Activated CD8-positive, alpha-beta memory T cell treated with anti-CD3 and anti-CD28 coated beads for 4 hours (primary cell): ENCODE data around the gene PIH1D1.

Source experiments
- DNase-seq, 2 donors: peaks; one replicate each; pipeline ENCODE4 v3.0.0-alpha.2; 2020; ENCODE audit warnings: low read depth in 2 of 2

Gene PIH1D1

DNA sequence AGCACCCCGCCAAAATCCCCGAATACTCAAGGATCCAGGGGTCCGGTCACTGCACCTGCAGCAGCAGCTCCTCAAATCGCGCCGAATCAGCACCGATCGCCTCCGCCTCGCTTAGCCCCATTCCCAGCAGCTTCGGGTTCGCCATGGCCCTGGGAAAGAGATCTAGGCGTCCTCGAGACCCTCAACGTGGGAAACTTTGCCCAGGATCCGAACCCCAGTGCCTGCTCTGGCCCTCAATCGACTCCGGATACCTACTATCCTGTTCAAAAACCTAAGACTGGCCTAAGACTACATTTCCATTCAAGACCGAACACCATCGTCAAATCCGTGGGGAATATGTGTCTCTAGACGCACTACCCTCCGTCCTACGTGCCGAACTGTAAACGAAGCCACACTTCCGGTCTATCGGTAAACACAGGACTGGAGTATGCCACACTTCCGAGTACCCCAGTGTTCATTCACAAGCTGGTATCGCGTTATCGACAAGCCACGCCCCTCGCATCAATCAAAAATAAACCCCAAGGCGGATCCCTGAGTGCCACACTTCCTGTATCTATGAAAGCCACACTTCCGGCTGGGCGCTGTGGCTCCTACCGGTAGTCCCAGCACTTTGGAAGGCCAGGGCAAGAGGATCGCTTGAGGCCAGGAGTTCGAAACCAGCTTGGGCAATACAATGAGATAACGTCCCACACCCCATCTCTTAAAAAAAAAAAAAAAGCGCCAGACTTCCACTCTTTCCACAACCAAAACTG is at the start of gene PIH1D1:
Gene PIH1D1 (minus strand): TSS at position 385 of the 752 bp plus-strand sequence. CDS start 240 bp downstream, at position 145.
- DNase-seq, result peak; percentile 87 to 92

DNA sequence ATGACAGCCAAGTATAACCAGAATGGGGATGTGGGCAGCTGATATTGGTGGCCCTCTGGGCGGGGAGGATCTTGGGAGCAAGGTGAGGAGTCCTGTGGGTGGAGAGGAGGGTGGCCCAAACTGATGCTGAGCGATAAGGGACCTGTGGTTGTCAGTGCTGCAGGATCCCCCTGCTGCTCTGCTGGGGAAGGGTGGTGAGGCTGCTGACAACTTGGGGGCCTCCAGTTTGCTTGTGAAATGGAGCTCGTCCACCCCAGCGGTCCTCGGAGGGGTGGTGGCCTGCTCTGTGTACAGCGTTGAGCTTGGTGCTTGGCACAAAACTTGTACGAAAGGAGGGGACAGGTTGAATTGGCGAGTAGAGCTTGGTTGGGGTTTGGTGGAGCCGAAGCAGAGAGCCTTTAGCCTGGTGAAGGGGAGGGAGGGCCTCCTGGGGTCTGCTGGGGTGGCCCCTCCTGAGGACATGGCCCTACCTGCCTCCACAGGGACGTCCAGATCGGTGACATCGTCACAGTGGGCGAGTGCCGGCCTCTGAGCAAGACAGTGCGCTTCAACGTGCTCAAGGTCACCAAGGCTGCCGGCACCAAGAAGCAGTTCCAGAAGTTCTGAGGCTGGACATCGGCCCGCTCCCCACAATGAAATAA is 47.5 kb upstream of the PIH1D1 start:
- no peak for DNase-seq

DNA sequence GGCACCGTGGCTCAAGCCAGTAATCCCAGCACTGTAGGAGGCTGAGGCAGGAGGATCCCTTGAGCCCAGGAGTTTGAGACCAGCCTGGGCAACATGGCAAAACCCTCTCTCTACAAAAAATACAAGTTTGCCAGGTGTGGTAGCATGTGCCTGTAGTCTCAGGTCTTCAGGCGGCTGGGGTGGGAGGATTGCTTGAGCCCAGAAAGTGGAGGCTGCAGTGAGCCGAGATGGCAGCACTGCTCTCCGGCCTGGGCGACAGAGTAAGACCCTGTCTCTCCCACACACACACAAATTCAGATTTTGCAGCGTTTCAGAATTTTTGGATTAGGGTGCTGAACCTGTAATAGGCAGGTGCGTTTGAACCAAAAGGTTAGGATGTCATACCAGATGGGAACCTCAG is 46.9 kb upstream of the PIH1D1 start:
- no peak for DNase-seq

DNA sequence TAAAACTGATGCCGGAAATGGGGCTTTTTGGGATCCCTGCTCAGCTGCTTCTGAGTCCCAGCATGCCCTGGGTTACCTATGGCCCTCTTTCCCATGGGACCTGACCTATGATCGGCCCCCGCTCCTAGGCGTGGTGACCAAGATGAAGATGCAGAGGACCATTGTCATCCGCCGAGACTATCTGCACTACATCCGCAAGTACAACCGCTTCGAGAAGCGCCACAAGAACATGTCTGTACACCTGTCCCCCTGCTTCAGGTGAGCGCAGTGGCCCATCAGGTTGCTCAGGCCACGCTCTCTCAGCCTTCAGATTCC is 46.1 kb upstream of the PIH1D1 start:
- no peak for DNase-seq

DNA sequence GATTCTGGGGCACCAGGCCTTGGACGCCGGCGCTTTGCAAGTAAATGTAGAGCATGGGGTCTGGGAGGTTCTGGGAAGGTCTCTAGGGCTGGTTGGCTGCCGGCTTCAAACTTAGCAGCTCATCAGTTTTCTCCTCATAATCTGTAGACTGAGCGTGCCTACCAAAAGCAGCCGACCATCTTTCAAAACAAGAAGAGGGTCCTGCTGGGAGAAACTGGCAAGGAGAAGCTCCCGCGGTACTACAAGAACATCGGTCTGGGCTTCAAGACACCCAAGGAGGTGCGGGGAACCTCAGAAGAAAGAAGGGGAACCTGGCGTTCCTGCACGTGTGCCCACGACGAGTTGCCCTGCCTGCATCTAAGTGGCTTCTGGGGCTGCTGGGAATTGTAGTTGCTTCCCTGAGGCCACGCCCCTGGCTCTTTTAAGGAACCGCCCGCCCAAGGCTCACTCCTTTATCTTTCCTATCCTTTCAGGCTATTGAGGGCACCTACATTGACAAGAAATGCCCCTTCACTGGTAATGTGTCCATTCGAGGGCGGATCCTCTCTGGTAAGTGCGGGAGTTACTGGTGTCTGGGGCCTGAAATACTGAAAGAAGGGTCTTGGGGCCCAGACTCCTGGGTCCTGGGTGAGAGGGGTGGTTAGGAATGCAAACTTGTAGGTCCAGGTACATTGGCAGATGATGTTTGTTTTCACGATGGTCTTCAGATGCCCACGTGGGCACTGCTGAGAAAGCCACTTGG is 45.6 kb upstream of the PIH1D1 start:
- peak in 1 of 2 donors; percentile 58 for DNase-seq

DNA sequence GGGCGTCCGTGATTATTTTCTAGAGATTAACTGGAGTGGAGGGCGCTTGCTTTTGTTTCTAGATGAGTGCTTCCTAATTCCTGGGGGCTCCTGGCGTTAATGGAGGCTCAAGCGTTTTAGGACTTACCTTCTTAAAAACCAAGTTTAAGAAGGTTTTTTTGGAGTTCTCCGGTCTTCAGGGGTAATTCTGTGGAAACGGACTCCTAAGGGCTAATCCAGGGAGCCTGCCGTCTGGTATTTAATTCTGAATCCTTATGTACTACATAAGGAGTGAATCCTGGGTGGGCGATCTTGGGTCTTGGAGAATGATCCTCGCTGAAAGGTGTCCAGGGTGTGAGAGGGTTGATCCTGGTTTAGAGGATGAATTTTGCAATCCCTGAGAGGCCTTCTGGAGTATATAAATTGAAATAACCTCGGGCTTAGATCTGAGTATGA is 45.0 kb upstream of the PIH1D1 start:
- DNase-seq, result no peak

DNA sequence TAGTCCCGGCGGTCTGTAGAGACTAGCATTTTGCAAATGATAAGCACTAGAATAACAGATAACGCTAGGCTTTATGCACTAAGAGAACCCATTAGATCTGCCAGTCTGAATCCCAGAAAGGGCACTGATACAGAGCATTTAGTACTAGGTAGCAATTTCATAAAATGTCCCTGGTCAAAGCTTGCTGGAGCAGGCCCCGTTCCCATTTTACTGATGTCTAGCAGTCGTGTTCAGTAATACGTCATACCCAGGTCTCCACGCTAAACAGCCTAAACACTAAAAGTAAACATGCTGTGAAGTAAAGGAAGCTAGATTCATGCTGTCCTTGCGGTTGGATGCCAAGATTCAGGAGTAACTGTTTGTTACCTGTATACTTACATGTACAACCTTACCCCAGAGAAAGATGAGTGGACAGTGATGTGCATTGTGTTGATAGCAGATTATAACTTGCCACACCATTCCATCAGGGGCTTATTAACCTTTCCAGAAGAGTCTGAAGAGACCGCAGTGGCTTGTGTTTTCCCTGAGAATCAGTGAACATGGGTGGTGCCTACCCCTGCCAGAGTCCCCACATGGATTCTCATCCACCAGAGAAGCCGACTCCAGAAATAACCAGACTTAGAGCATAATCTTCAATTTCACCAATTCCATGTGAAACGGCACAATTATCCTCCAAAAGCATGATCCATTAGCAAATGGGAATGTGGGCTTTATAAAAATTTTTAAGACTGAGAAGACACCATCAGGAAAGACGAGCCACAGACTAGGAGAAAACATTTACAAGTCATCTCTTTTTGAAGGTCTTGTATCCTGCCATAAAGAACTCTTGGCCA is 41.2 kb upstream of the PIH1D1 start:
- no peak for DNase-seq

DNA sequence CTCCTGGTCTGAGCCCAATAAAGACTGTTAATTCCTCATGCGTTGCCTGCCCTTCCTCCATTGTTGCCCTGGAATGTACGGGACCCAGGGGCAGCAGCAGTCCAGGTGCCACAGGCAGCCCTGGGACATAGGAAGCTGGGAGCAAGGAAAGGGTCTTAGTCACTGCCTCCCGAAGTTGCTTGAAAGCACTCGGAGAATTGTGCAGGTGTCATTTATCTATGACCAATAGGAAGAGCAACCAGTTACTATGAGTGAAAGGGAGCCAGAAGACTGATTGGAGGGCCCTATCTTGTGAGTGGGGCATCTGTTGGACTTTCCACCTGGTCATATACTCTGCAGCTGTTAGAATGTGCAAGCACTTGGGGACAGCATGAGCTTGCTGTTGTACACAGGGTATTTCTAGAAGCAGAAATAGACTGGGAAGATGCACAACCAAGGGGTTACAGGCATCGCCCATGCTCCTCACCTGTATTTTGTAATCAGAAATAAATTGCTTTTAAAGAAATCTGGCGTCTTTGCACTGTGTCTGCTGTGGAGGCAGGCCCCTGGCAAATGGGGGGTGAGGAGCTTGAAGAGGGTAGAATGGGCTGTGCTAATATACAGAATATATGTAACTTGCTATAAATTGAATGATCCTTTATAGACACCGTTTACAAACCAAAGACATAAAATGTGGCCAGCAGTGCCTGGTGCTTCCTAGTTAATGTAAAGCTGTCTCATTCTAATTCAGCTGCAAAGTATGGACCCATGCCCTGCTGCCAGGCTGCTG is 40.4 kb upstream of the PIH1D1 start:
- no peak for DNase-seq

DNA sequence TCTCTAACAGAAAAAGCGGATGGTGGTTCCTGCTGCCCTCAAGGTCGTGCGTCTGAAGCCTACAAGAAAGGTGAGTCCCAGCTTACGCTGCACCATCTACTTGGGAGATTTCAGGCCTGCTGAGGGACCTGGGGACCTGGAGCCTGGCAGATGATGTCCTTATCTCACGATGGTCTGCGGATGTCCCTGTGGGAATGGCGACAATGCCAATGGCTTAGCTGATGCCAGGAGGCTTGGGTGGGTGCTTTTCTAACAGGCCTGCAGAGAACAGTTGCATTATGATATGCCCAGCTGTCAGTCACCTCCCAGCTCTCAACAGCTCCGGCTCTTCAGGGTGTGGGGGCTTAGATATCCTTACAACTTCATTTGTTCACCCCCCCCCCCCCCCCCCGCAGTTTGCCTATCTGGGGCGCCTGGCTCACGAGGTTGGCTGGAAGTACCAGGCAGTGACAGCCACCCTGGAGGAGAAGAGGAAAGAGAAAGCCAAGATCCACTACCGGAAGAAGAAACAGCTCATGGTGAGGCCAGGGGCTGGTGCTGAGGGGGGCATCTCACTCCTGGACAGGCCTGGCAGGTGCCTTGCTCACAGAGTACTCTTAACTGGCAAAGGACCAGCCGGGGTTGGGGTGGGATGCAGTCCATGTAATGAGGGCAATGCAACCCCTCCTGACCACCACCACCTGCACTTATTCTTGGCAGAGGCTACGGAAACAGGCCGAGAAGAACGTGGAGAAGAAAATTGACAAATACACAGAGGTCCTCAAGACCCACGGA is 39.6 kb upstream of the PIH1D1 start:
- no peak for DNase-seq

DNA sequence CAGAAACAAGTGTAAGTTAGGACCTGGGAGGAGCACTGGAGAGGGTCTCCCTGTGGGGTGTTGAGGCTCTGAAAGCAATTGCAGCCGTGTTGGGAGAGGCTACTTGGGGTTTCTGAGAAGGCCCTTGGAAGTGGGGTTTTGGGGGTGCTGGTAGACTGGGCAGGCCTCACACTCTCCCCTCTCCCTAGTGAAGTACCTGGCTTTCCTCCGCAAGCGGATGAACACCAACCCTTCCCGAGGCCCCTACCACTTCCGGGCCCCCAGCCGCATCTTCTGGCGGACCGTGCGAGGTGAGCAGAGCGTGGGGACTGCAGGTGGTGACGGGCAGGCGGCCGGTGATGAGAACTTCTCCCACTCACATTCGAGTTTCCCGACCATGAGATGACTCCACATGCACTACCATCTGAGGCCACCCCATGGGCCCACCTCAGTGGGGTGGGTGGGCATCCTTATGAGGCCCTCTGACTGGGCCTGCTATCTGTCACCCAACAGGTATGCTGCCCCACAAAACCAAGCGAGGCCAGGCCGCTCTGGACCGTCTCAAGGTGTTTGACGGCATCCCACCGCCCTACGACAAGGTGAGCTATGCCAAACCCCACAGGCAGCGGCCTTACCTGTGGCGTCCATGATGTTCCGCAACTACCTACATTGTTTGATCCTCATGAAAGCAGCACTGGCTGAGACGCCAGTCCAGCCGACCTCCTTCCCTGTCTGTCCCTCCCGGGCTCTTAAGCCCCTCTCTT is 38.8 kb upstream of the PIH1D1 start:
- DNase-seq, result no peak

DNA sequence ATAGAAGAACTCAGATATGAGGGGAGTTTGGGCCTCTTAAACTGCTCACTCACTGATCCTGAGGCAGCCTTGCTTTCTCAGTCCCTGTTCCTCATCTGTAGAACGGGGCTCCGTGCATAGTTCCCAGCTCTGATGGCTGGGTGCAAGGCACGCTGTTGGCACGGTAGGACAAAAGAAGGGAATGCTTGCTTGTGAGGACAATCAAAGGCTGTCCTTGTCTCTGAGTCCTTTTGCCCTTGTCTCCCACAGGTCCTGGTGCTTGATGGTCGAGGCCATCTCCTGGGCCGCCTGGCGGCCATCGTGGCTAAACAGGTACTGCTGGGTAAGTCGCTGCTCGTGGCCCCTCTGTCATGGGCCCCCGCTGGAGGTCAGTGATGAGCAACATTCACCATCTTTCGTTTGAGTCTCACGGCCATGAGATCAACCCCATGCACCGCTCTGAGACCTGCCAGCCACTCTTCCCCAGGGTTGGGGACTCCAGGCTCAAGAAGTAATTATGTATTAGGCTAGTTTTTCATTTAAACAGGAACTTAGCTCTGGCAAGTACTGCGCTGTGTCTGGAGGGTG is 38.1 kb upstream of the PIH1D1 start:
- DNase-seq, result no peak

DNA sequence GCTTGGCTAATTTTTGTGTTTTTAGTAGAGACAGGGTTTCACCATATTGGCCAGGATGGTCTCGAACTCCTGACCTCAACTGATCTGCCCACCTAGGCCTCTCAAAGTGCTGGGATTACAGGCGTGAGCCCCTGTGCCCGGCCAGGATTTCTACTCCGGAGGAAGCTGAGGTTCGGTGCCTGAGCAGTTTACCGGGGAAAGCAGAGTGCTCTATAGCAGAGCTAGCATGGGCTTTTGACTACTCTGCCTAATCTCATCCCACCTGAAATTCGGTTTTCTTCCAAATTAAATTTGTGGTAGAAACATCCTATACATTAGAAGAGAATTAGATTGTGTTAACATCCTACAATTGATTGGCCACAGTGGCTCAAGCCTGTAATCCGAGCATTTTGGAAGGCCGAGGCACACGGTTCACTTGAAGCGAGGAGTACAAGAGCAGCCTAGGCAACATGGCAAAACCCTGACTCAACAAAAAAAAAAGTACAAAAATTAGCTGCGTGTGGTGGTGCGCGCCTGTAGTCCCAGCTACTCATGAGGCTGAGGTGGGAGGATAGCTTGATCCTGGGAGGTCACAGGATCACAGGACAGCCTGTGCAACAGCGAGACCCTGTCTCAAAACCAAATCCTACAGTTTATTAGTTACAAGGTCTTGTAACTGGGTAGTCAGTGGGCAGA is 37.4 kb upstream of the PIH1D1 start:
- no peak for DNase-seq

DNA sequence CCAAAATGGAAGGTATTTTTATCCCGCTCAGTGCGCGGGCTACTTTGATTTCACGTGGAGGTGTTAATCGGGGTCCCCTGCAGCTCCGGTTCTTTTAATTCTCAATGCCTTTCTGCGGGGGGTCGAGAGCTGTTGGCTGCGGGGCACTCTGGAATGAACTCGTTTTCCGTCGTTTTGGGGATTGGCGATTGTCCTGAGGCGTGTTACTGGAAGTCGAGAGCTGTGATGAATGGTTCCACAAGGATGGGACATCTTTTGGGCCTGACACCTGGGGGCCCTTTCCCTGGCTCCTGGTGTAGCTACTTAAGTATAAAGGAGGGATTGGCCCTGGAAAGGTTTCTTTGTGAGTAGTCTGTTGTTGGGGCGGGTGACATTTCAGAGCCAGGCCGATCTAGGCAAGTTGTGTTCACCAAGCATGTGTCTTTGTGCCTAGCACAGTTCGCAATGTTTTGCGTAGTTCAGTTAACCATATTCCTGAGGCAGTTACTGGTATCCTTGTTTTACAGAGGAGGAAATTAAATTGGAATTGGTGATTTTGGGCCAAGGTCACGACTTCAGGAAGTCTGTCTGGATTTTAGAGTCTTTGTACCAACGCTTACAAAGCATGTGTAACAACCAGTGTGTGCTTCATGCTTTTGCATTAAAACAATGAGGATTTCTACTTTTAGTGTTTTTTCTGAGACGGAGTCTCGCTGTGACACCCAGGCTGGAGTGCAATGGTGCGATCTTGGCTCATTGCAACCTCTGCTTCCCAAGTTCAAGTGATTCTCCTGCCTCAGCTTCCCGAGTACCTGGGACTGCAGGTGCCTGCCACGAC is 36.6 kb upstream of the PIH1D1 start:
- no peak for DNase-seq

DNA sequence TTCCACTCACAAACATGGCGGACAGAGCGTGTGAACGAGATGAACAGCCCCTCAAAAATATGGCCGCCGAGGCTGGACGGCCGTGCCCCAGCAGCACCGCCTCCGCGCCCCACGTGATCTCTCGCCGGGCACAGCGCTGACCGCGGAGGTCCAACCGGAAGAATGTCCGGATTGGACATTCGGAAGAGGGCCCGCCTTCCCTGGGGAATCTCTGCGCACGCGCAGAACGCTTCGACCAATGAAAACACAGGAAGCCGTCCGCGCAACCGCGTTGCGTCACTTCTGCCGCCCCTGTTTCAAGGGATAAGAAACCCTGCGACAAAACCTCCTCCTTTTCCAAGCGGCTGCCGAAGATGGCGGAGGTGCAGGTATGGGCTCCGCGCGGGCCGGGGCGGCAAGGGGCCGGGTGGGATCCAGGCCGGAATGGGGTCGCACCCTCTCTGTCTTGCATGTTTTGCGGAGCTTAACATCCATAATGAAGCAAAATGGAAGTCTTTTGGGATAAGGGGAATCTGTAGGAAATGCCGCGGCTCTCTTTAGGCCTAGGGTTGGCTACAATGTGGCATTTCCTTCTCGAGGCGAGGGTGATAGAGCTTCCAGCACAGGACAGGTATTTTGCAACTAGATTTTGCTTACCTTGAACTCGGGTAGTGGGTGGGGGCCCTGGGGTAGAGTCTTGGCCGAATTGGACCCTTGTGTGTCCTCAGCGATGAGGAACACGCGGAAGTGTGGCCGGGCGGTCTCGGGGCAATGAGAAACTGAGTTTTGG is 35.8 kb upstream of the PIH1D1 start, which contains the start of gene RPL13A:
Gene RPL13A (plus strand): TSS at position 332 of the 769 bp plus-strand sequence. CDS start 22 bp downstream, at position 354.
- DNase-seq, result peak; percentile 99 to 100

DNA sequence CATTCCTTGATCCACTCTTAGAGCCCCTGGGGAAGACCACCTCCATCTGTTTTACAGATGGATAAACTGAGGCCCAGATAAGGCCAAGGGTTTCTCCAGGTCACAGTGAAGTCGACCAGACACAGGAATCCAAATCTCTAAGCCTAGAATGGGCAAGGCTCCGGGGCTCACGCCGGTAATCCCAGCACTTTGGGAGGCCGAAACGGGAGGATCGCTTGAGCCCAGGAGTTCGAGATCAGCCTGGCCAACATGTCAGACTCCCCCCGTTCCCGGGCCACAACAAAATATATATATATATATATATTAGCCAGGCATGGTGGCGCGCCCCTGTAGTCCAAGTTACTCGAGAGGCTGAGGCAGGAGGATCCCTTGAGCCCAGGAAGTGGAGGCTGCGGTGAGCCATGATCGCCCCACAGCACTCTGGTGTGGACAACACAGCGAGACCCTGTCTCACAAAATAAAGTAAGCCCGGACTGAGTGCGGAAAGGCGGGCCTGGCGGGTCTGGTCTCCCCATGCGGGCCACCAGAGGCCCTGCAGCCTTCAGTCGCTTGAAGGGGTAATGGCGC is 35.2 kb upstream of the PIH1D1 start:
- no peak for DNase-seq

DNA sequence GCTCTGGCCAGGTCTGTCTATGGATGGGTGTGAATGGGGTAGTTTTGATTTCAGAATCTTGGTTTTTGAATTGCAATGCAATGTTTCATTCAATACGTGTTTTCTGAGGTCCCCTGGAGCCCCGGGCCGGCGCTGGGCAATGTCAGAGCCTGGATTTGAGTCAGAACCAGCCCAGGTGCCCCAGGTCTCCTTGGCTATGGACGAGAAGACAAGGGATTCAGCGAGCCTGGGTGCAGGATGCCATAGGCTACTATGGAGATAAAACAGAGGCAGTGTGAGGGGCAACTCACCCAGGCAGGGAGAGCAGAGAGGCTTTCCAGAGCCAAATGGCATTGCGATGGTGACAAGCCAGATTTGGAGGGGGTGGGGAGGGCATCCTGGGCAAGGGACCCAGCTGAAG is 34.6 kb upstream of the PIH1D1 start:
- DNase-seq, result no peak
